ENCODE data around the gene TBC1D14. TPM values are rescaled to one million over a fixed set of nuclear protein-coding genes. Genes with fewer than 3 reads are reported as not detected.
A peak's percentile ranks its signal among the peaks of the same experiment; 100 is the strongest.

Gene TBC1D14
- total RNA-seq, 4 donors from 2014 or later = 42.6 to 56.9 (median 54.0) TPM

- Histone ChIP-seq H3K9me3 (no peaks in the 10 kb centered on the region), H3K27me3 (no peaks in the 10 kb centered on the region), H3K4me1 (peaks cover 43 to 76% (median 55%) of the 10 kb centered on the region in 4 donors), H3K27ac (peak overlapping the region; percentile 82 to 89 (median 88)), H3K36me3 (no peaks in the 10 kb centered on the region), H3K4me3 (no peak overlapping the region)
- DNase-seq = no peak
- no peak for TF ChIP-seq CTCF (IDR thresholded peaks at IDR 0.05)
- TF ChIP-seq EP300 (IDR thresholded peaks at IDR 0.05; ENCODE audit: low read depth) = no peak
- TF ChIP-seq POLR2AphosphoS5 (IDR thresholded peaks at IDR 0.05) = no peak
- TF ChIP-seq POLR2A (IDR thresholded peaks at IDR 0.05) = no peak
- in situ Hi-C loops (cut with MboI; ENCODE audit: low pct_ligation_motif_present in 1 of 4, low pct_unique_long_range_greater_than_20kb in 1 of 4, low sequenced_read_pairs in 3 of 4) = no loop called here
- WGBS, 2 donors (ENCODE audit: low coverage in 1 of 2) = 90 to 100% methylated on average over 1 to 2 of the region's 2 CpGs
- intact Hi-C loops (cut with DNase I; ENCODE audit: low total_unique reads) = no loop called here
These were observed 35.4 kb downstream of the TBC1D14 start for GRCh38 chr4:6945052-6945409.

GRCh38 chr4:6946497-6946896 lies 36.9 kb downstream of the TBC1D14 start:
- H3K4me3 ChIP-seq = no peak overlapping the region
- TF ChIP-seq POLR2A (IDR thresholded peaks at IDR 0.05) (no peak), POLR2AphosphoS5 (IDR thresholded peaks at IDR 0.05) (no peak), EP300 (IDR thresholded peaks at IDR 0.05; ENCODE audit: low read depth) (no peak), CTCF (IDR thresholded peaks at IDR 0.05) (no peak)
- H3K9me3 ChIP-seq = no peaks in the 10 kb centered on the region
- H3K27me3 ChIP-seq = no peaks in the 10 kb centered on the region
- WGBS, 2 donors (ENCODE audit: low coverage in 1 of 2) = 95 to 97% methylated on average over 5 to 7 of the region's 7 CpGs
- no peaks in the 10 kb centered on the region for H3K36me3 ChIP-seq
- no peak for DNase-seq
- H3K27ac ChIP-seq = peak overlapping the region in 3 of 4 donors; percentile 76 to 86 (median 79)
- intact Hi-C loops (cut with DNase I; ENCODE audit: low total_unique reads) (no loop called here), in situ Hi-C loops (cut with MboI; ENCODE audit: low pct_ligation_motif_present in 1 of 4, low pct_unique_long_range_greater_than_20kb in 1 of 4, low sequenced_read_pairs in 3 of 4) (no loop called here)
- H3K4me1 ChIP-seq = peaks cover 40 to 67% (median 51%) of the 10 kb centered on the region in 4 donors

- Histone ChIP-seq H3K4me1 (peaks cover 24 to 66% (median 40%) of the 10 kb centered on the region in 4 donors), H3K9me3 (no peaks in the 10 kb centered on the region), H3K27ac (peak overlapping the region; percentile 67 to 86 (median 78)), H3K4me3 (no peak overlapping the region), H3K36me3 (no peaks in the 10 kb centered on the region), H3K27me3 (no peaks in the 10 kb centered on the region)
- WGBS, 2 donors (ENCODE audit: low coverage in 1 of 2) = 65 to 83% methylated on average over 1 to 3 of the region's 3 CpGs
- DNase-seq = no peak
- intact Hi-C loops (cut with DNase I; ENCODE audit: low total_unique reads) = no loop called here
- TF ChIP-seq POLR2A (IDR thresholded peaks at IDR 0.05) (peak; percentile 4), CTCF (IDR thresholded peaks at IDR 0.05) (no peak)
- in situ Hi-C loops (cut with MboI; ENCODE audit: low pct_ligation_motif_present in 1 of 4, low pct_unique_long_range_greater_than_20kb in 1 of 4, low sequenced_read_pairs in 3 of 4) = no loop called here
These were observed 38.5 kb downstream of the TBC1D14 start for GRCh38 chr4:6948134-6948460.

- DNase-seq = no peak
These were observed 42.3 kb downstream of the TBC1D14 start for GRCh38 chr4:6951880-6952381.

More at GRCh38 chr4:6951880-6952381, 42.3 kb downstream of the TBC1D14 start:
- H3K4me1 ChIP-seq = peaks cover 8 to 63% (median 33%) of the 10 kb centered on the region in 4 donors
- intact Hi-C loops (cut with DNase I; ENCODE audit: low total_unique reads) = no loop called here
- H3K36me3 ChIP-seq = no peaks in the 10 kb centered on the region
- H3K4me3 ChIP-seq = no peak overlapping the region
- H3K27me3 ChIP-seq = no peaks in the 10 kb centered on the region
- no peaks in the 10 kb centered on the region for H3K9me3 ChIP-seq
- no peak overlapping the region for H3K27ac ChIP-seq
- in situ Hi-C loops (cut with MboI; ENCODE audit: low pct_ligation_motif_present in 1 of 4, low pct_unique_long_range_greater_than_20kb in 1 of 4, low sequenced_read_pairs in 3 of 4) = no loop called here
- WGBS, 2 donors (ENCODE audit: low coverage in 1 of 2) = 80 to 86% methylated on average over 3 to 13 of the region's 13 CpGs
- TF ChIP-seq POLR2AphosphoS5 (IDR thresholded peaks at IDR 0.05) (no peak), EP300 (IDR thresholded peaks at IDR 0.05; ENCODE audit: low read depth) (no peak), POLR2A (IDR thresholded peaks at IDR 0.05) (no peak), CTCF (IDR thresholded peaks at IDR 0.05) (no peak)

Data from transverse colon (tissue), 4 donors.